Daoy (cell line): ENCODE measurements around the gene MOB3A. TPM values are rescaled to one million over a fixed set of nuclear protein-coding genes. Genes with fewer than 3 reads are reported as not detected.

Experiments
- DNase-seq: peaks from one replicate; pipeline ENCODE4 v3.0.0-alpha.2; 2015; ENCODE audit warnings: low read depth
- total RNA-seq: library from RNA; depleted of rRNA; stranded (reverse); fragments of >200 nt; shearing (Covaris generic); gene quantifications from 2 replicates; pipeline ENCODE4 v1.2.3, GENCODE V29; 2014

The MOB3A gene
- total RNA-seq, 1 experiment from 2014 or later: 11.1 TPM

GRCh38 chr19:2081873-2082810, 14.0 kb downstream of the MOB3A start:
- DNase-seq: no peak

- DNase-seq: no peak
Measured at GRCh38 chr19:2080336-2080988, 15.7 kb downstream of the MOB3A start.

- no peak for DNase-seq
Measured at GRCh38 chr19:2079865-2080301, 16.2 kb downstream of the MOB3A start.

- no peak for DNase-seq
Measured at GRCh38 chr19:2079076-2079864, 16.9 kb downstream of the MOB3A start.

GRCh38 chr19:2077833-2078619, 18.1 kb downstream of the MOB3A start:
- no peak for DNase-seq

GRCh38 chr19:2077398-2077797, 18.7 kb downstream of the MOB3A start:
- DNase-seq: no peak

- no peak for DNase-seq
Measured at GRCh38 chr19:2076526-2076944, 19.6 kb downstream of the MOB3A start.

- DNase-seq: no peak
Measured at GRCh38 chr19:2072757-2073551, 23.2 kb downstream of the MOB3A start.

GRCh38 chr19:2070986-2071673, 25.0 kb downstream of the MOB3A start:
- no peak for DNase-seq

- no peak for DNase-seq
Measured at GRCh38 chr19:2070436-2070827, 25.7 kb downstream of the MOB3A start.

GRCh38 chr19:2064788-2065524, 31.2 kb downstream of the MOB3A start:
- no peak for DNase-seq

GRCh38 chr19:2064395-2064787, 31.7 kb downstream of the MOB3A start:
- no peak for DNase-seq

- DNase-seq: no peak
Measured at GRCh38 chr19:2063824-2064223, 32.3 kb downstream of the MOB3A start.

GRCh38 chr19:2062770-2063169, 33.4 kb downstream of the MOB3A start:
- no peak for DNase-seq

- no peak for DNase-seq
Measured at GRCh38 chr19:2062389-2062729, 33.8 kb downstream of the MOB3A start.

GRCh38 chr19:2061495-2062388, 34.4 kb downstream of the MOB3A start:
- DNase-seq: peak; percentile 99

GRCh38 chr19:2060884-2061494, 35.1 kb downstream of the MOB3A start:
- DNase-seq: peak; percentile 74
